Heart left ventricle (tissue), 13 donors: ENCODE data around the gene TRIP4.

Experiments used
- CTCF ChIP-seq, 12 donors: fragments of 200-600 bp; sonication (generic) in 4 of 12; IDR thresholded peaks; one replicate each; pipeline versions ENCODE4 v1.5.0 to v1.8.0; 2018 to 2022; ENCODE audit warnings: antibody characterized with exemption in 12 of 12, mild to moderate bottlenecking in 5 of 12
- POLR2A ChIP-seq, 2 donors: fragments of 450-650 bp; IDR thresholded peaks; one replicate each; pipeline ENCODE4 v1.6.1; 2017; ENCODE audit warnings: antibody characterized with exemption in 2 of 2, mild to moderate bottlenecking in 2 of 2, moderate library complexity in 2 of 2
- donor health status: ischemic (EF 13 %, LVEDD 7.1; RV severe dilation, severe dysfunction).
- donor health status: DM: no; HTN: yes; CAD: no.
- donor health status: DM: no; HTN: no; CAD: no.
- donor health status: ischemic (EF 25% LVEDD 6.9; RV normal size, moderate dysfunction).
- donor health status: ischemic (EF 25% LVEDD 5.7; RV mildly dilated, moderate dysfunction).
- donor health status: ischemic (EF 35%, LVEDD 5.7; RV mildly dilated, moderate dysfunction).
- donor health status: nonischemic (EF 11% LVEDD 7.7; RV severe dilation, severe dysfunction).
- donor health status: DM: yes; HTN: yes; CAD: no.
- donor health status: PGD.
- donor health status: ischemic (EF 29% LVEDD 5.4; RV normal size, mild dysfunction).
- donor health status: nonischemic (EF 23%, LVEDD 6.1; RV moderate dilation, normal function).

DNA sequence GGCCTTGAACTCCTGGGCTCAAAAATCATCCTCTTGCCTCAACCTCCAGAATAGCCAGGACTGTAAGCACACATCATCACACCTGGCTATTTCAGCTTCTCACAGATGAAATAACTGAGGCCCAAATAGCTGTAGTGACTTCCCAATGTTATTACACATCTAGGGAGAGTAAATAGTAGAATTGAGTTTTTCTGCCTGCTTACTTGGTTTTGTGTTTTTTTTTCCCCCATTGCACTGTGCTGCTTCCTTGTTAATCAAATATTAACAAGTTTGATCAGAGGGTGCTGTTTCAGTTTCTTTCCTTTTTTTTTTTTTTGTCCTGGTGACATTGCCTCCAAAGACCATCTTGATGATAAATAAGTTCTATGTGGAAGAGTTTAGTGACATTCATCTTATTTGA lies 96.1 kb downstream of the TRIP4 start:
- no peak for TF ChIP-seq POLR2A (IDR thresholded peaks at IDR 0.05)
- TF ChIP-seq CTCF (IDR thresholded peaks at IDR 0.05) = no peak
